Activated CD4-positive, CD25-positive, alpha-beta regulatory T cell (primary cell): ENCODE results near the gene TENT5C.

Source experiments
- DNase-seq, 4 experiments: peaks; one replicate each; lab custom pipeline; 2025; lab: John Stamatoyannopoulos, UW

Gene TENT5C

DNA sequence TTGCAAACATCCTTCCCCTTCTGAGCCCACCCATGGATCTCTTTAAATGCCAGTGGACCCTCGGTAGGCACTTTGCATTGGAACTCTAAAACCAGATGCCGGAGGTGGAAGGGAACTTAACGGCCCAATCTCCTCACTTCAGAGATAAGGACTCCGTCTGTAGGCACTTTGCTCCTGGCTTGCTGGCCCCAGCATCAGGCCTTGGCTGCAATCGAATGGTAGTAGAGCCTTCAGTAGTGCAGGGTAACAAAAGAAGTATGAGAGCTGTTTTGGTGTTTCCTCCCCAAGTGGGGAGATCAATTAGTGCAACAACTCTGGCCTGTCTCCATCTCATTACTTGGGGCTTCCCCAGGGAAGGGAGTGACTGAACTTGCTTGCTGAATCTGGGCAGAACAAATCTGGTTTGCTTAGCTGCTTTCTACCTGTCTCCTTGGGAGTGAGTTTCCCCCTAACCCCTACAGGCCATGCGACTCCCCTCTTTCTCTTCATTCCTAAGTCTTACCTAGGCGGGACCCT lies 70.8 kb downstream of the TENT5C start:
- DNase-seq, result no peak
